Activated CD8-positive, alpha-beta T cell treated with anti-CD3 and anti-CD28 coated beads for 36 hours (primary cell): ENCODE measurements around the gene PTPN2. TPM values are rescaled to one million over a fixed set of nuclear protein-coding genes. Genes with fewer than 3 reads are reported as not detected.
A peak's percentile ranks its signal among the peaks of the same experiment; 100 is the strongest.

Experiments
- ATAC-seq: fragments of 200-7000 bp; cut with Tn5 transposase; one replicate; pipeline ENCODE4 v1.10.0; 2021; ENCODE audit warnings: mild to moderate bottlenecking, moderate library complexity
- CTCF ChIA-PET: fragments of 350-600 bp; sonication (Branson Sonifier 250); formaldehyde crosslinking; loops from one replicate; lab custom pipeline; 2021; ENCODE audit warnings: antibody characterized with exemption; lab: Charles Lee
- POLR2A ChIA-PET: fragments of 350-600 bp; sonication (Branson Sonifier 250); formaldehyde crosslinking; loops from one replicate; lab custom pipeline; 2021; ENCODE audit warnings: antibody characterized with exemption; lab: Charles Lee
- DNase-seq: peaks from one replicate; pipeline ENCODE4 v3.0.0-alpha.2; 2020
- H3K27ac Mint-ChIP-seq: one replicate; pipeline ENCODE4 v1.8.0; 2021; ENCODE audit warnings: mild to moderate bottlenecking, mixed read lengths
- H3K27me3 Mint-ChIP-seq: one replicate; pipeline ENCODE4 v1.8.0; 2021; ENCODE audit warnings: mixed read lengths
- H3K36me3 Mint-ChIP-seq: one replicate; pipeline ENCODE4 v1.8.0; 2021; ENCODE audit warnings: low read depth, mixed read lengths
- H3K4me1 Mint-ChIP-seq: one replicate; pipeline ENCODE4 v1.8.0; 2021; ENCODE audit warnings: low read depth, mixed read lengths
- H3K4me3 Mint-ChIP-seq: one replicate; pipeline ENCODE4 v1.8.0; 2021; ENCODE audit warnings: mild to moderate bottlenecking, moderate library complexity, mixed read lengths
- H3K9me3 Mint-ChIP-seq: one replicate; pipeline ENCODE4 v1.8.0; 2021; ENCODE audit warnings: mixed read lengths
- CTCF ChIP-seq: fragments of 200-600 bp; IDR thresholded peaks from one replicate; pipeline ENCODE4 v1.8.0; 2022; ENCODE audit warnings: antibody characterized with exemption, mild to moderate bottlenecking
- intact Hi-C: fragments of 100-400 bp; cut with micrococcal nuclease; formaldehyde crosslinking; loops from one replicate; pipeline ENCODE4 v1.10.0; 2022
- total RNA-seq, 2 experiments: library from RNA; stranded (reverse); gene quantifications; one replicate each; pipeline ENCODE4 v1.2.3, GENCODE V29; 2021

The PTPN2 gene
- total RNA-seq, 2 experiments from 2014 or later = 50.8 to 55.8 TPM

GRCh38 chr18:12828116-12829051 lies 55.7 kb downstream of the PTPN2 start:
- peaks cover 60% of the 10 kb centered on the region for H3K36me3 Mint-ChIP-seq
- intact Hi-C loops = no loop called here
- H3K27ac Mint-ChIP-seq = peak overlapping the region; percentile 60
- no peaks in the 10 kb centered on the region for H3K27me3 Mint-ChIP-seq
- peaks cover 26% of the 10 kb centered on the region for H3K4me1 Mint-ChIP-seq
- ChIA-PET POLR2A (interaction anchor here (0.9 kb wide), 1 partner anchor 13 kb away, joined by 3 read pairs; no protein-coding TSS in a partner anchor), CTCF (interaction anchor here (0.7 to 1.1 kb wide), 2 partner anchors 10 to 107 kb away, joined by 3 to 4 read pairs; no protein-coding TSS in a partner anchor)
- peak; percentile 84 for ATAC-seq
- no peak overlapping the region for H3K4me3 Mint-ChIP-seq
- peaks cover 5% of the 10 kb centered on the region for H3K9me3 Mint-ChIP-seq
- TF ChIP-seq CTCF = no peak
- DNase-seq = no peak

- no peak for TF ChIP-seq CTCF
- ChIA-PET POLR2A (no interaction called here), CTCF (no interaction called here)
- Mint-ChIP-seq H3K4me3 (no peak overlapping the region), H3K27me3 (no peaks in the 10 kb centered on the region), H3K9me3 (peaks cover 5% of the 10 kb centered on the region), H3K4me1 (peaks cover 26% of the 10 kb centered on the region), H3K36me3 (peaks cover 58% of the 10 kb centered on the region), H3K27ac (no peak overlapping the region)
- DNase-seq (no peak), ATAC-seq (no peak)
- intact Hi-C loops = no loop called here
Observed at GRCh38 chr18:12827588-12827987, 56.4 kb downstream of the PTPN2 start.

- H3K4me1 Mint-ChIP-seq = peaks cover 21% of the 10 kb centered on the region
- peaks cover 50% of the 10 kb centered on the region for H3K36me3 Mint-ChIP-seq
- no peak overlapping the region for H3K27ac Mint-ChIP-seq
- H3K9me3 Mint-ChIP-seq = peaks cover 5% of the 10 kb centered on the region
- DNase-seq (no peak), ATAC-seq (no peak)
- no peak for TF ChIP-seq CTCF
- ChIA-PET CTCF (interaction anchor here (1.3 to 1.8 kb wide), 3 partner anchors 60 to 91 kb away, joined by 3 to 4 read pairs (median 3); no protein-coding TSS in a partner anchor), POLR2A (interaction anchor here (1.5 kb wide), 1 partner anchor 13 kb away, joined by 3 read pairs; no protein-coding TSS in a partner anchor)
- H3K27me3 Mint-ChIP-seq = no peaks in the 10 kb centered on the region
- no peak overlapping the region for H3K4me3 Mint-ChIP-seq
- intact Hi-C loops = no loop called here
Observed at GRCh38 chr18:12825230-12825629, 58.8 kb downstream of the PTPN2 start.

GRCh38 chr18:12823892-12824291 lies 60.1 kb downstream of the PTPN2 start:
- POLR2A ChIA-PET = interaction anchor here (1.5 kb wide), 1 partner anchor 15 kb away, joined by 3 read pairs; no protein-coding TSS in a partner anchor
- no peak for DNase-seq
- Mint-ChIP-seq H3K27me3 (no peaks in the 10 kb centered on the region), H3K27ac (peak overlapping the region; percentile 7), H3K4me3 (no peak overlapping the region), H3K9me3 (peaks cover 5% of the 10 kb centered on the region), H3K4me1 (peaks cover 31% of the 10 kb centered on the region), H3K36me3 (peaks cover 42% of the 10 kb centered on the region)
- TF ChIP-seq CTCF = no peak
- no peak for ATAC-seq
- intact Hi-C loops = no loop called here
- CTCF ChIA-PET = interaction anchor here (1.0 to 1.8 kb wide), 4 partner anchors 9 to 70 kb away, joined by 3 to 5 read pairs (median 4); no protein-coding TSS in a partner anchor

GRCh38 chr18:12821408-12821807 lies 62.6 kb downstream of the PTPN2 start:
- ChIA-PET CTCF (interaction anchor here (1.8 kb wide), 1 partner anchor 71 kb away, joined by 6 read pairs; no protein-coding TSS in a partner anchor), POLR2A (interaction anchor here (0.6 kb wide), 1 partner anchor 29 kb away, joined by 4 read pairs; no protein-coding TSS in a partner anchor)
- no peak for ATAC-seq
- no peak for TF ChIP-seq CTCF
- H3K27ac Mint-ChIP-seq = no peak overlapping the region
- intact Hi-C loops = no loop called here
- H3K4me1 Mint-ChIP-seq = peaks cover 23% of the 10 kb centered on the region
- no peak overlapping the region for H3K4me3 Mint-ChIP-seq
- peaks cover 37% of the 10 kb centered on the region for H3K36me3 Mint-ChIP-seq
- DNase-seq = no peak
- no peaks in the 10 kb centered on the region for H3K27me3 Mint-ChIP-seq
- no peaks in the 10 kb centered on the region for H3K9me3 Mint-ChIP-seq
